Epithelial cell of proximal tubule (primary cell): ENCODE measurements around the gene HOXC9. TPM values are rescaled to one million over a fixed set of nuclear protein-coding genes. Genes with fewer than 3 reads are reported as not detected.

Experiments used
- DNase-seq: peaks from one replicate; pipeline ENCODE4 v3.0.0-alpha.2; 2011; ENCODE audit warnings: low read depth
- H3K4me3 ChIP-seq: 2 replicates; pipeline ENCODE4 v1.5.1; 2011; ENCODE audit warnings: low read depth, mild to moderate bottlenecking, low read length
- CTCF ChIP-seq: conservative IDR thresholded peaks from 2 replicates; pipeline ENCODE4 v1.5.1; 2012; ENCODE audit warnings: low read depth, mild to moderate bottlenecking, low read length
- total RNA-seq: library from RNA; depleted of rRNA; stranded (reverse); fragments of >200 nt; gene quantifications from 2 replicates; pipeline ENCODE4 v1.2.3, GENCODE V29; 2015

The HOXC9 gene
- total RNA-seq, 1 donor from 2014 or later, result 11.0 TPM

GRCh38 chr12:54018468-54018984 lies 18.6 kb downstream of the HOXC9 start:
- no peak for TF ChIP-seq CTCF
- H3K4me3 ChIP-seq, result peak overlapping the region; percentile 84
- no peak for DNase-seq

GRCh38 chr12:54019091-54019811 lies 19.3 kb downstream of the HOXC9 start:
- TF ChIP-seq CTCF, result no peak
- no peak for DNase-seq
- peak overlapping the region; percentile 84 for H3K4me3 ChIP-seq

- DNase-seq, result no peak
- TF ChIP-seq CTCF, result no peak
- peak overlapping the region; percentile 84 for H3K4me3 ChIP-seq
Measured at GRCh38 chr12:54019924-54020590, 20.1 kb downstream of the HOXC9 start.

- no peak for DNase-seq
- TF ChIP-seq CTCF, result no peak
- H3K4me3 ChIP-seq, result peak overlapping the region; percentile 84
Measured at GRCh38 chr12:54020591-54021405, 20.8 kb downstream of the HOXC9 start.

- peak; percentile 49 for TF ChIP-seq CTCF
- no peak for DNase-seq
- H3K4me3 ChIP-seq, result peak overlapping the region; percentile 84
Measured at GRCh38 chr12:54021432-54022013, 21.6 kb downstream of the HOXC9 start.

GRCh38 chr12:54022960-54023884 lies 23.3 kb downstream of the HOXC9 start:
- TF ChIP-seq CTCF, result no peak
- H3K4me3 ChIP-seq, result peak overlapping the region; percentile 15
- DNase-seq, result no peak
